Right forelimb (tissue), 1 donor: ENCODE results near the gene SETSIP.
"Not testable (repeated sequence)": the region's sequence is repeated elsewhere in the genome, so short reads cannot be mapped to it uniquely, and the experiment has no call there.

Experiments used
- DNase-seq: peaks from one replicate; pipeline ENCODE4 v3.0.0-alpha.2; 2018

The SETSIP gene

DNA sequence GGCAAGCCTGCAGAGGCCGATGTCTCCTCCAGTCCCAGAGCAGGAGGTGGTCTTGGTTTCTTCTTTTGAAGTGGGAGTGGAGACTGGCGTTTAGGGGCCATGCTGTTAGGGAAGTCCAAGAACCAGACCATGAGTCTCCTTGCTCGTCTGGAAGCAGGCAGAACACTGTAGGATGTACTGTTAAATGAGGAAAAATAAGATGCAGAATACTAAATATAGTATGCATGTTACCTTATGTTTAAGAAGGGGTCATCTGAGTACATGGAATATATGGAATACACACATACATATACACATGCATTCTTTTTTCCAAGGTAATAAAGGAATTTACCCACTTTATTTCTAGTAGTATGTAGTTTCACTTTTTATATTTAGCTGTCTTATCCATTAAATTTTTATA is at the start of gene SETSIP:
SETSIP (minus strand) TSS at position 101 of the 400 bp plus-strand sequence; CDS start at position 101, 0 bp downstream.
- no peak for DNase-seq

- no peak for DNase-seq
These were observed 48.7 kb upstream of the SETSIP start for GRCh38 chr1:92123868-92124267.

- no peak for DNase-seq
These were observed 43.6 kb upstream of the SETSIP start for GRCh38 chr1:92118826-92119225.

- DNase-seq: no peak
These were observed 42.3 kb upstream of the SETSIP start for GRCh38 chr1:92117526-92117925.

GRCh38 chr1:92108631-92109030 is 33.4 kb upstream of the SETSIP start:
- DNase-seq: no peak

- DNase-seq: no peak
These were observed 30.4 kb upstream of the SETSIP start for GRCh38 chr1:92105546-92106081.

DNA sequence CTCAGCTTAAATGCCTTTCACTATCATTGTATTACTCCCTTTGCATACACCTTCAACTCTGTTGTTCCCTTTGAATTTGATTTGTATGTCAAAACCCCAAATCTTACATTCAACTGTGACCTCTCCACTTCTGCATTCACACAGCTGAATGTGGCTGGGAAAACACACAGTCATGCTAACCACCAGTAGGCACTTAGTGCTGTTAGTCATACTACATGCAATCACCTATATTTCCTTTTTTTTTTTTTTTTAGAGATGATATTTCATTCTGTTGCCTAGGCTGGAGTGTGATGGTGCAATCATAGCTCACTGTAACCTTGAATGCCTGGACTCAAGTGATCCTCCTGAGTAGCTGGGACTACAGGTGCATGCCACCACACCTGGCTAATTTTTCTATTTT is 21.1 kb upstream of the SETSIP start:
- DNase-seq: no peak

GRCh38 chr1:92095874-92096273 is 20.7 kb upstream of the SETSIP start:
- DNase-seq: no peak

GRCh38 chr1:92094595-92094994 is 19.4 kb upstream of the SETSIP start:
- DNase-seq: no peak

GRCh38 chr1:92094090-92094489 is 18.9 kb upstream of the SETSIP start:
- no peak for DNase-seq

GRCh38 chr1:92091625-92092024 is 16.4 kb upstream of the SETSIP start:
- DNase-seq: no peak

DNA sequence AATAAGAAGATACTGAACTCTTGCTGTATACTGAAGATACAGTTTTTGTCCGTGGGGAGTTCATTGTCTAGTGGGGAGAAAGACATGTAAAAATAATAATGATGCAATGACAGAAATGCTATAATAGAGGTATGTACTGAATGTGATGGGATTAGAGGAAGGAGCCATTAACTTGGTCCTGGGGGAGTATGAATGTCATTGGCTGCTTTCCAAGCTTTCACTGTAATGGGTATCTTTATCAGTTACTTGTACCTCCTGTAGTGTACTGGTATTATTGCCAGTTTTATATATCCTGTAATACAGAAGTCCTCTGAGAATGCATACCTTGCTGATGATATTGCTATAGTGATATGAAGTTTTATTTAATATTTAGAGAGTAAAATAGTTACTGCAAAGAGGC is 12.3 kb upstream of the SETSIP start:
- no peak for DNase-seq

DNA sequence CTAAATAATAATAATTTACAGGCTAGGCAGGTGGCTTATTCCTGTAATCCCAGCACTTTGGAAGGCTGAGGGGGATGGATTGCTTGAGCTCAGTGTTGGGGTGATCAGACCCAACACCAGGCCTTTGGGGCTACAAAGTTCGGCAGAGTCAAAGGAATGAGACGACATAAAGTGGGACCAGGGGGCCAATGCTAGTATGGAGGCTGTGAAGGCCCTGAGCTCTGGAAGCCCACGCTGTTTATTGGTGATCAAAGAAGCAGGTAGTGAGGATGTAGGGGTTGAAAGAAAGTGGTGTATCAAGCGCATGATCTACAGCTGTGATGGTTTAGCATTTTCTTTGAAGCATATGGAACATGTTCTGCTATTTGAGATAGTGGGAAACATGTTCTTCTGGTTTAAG is 10.5 kb upstream of the SETSIP start:
- DNase-seq: no peak

DNA sequence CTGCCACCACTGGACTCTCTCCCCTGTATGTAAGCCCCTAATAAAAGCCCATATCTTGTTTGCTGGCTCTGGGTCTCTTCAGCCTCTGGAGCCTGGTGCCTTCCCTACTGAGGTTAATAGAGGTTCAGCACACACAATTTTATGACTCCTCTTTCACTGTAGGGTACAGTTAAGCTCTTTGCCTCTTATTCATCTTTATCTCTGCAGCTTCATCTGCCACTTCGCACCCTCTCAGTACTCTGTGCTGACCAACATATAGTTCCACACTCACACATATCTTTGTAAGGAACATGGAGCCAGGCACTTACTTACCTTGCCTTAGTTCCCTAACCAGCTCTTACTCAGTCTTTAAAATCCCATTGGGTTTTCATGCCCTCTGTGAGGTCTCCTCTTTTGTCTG is 9.4 kb upstream of the SETSIP start:
- no peak for DNase-seq

DNA sequence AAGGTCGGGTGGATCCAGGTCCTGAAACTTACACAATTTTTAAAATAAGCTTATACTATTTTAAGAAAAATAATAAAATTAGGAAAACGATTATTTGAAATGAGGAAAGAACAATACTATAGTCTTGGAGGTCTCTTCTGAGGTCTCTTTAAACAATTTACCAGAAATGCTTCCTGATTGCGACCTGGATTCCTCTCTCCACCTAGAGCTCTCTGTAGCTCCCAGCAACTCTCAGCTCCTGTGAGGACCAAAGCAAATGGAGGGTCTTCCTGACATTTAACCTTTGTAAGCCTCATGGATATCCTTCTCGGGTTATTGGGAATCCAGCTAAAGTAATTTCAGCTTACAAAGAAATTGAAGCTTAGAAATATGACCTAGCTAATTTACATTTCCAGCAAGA is 5.8 kb upstream of the SETSIP start:
- DNase-seq: no peak

DNA sequence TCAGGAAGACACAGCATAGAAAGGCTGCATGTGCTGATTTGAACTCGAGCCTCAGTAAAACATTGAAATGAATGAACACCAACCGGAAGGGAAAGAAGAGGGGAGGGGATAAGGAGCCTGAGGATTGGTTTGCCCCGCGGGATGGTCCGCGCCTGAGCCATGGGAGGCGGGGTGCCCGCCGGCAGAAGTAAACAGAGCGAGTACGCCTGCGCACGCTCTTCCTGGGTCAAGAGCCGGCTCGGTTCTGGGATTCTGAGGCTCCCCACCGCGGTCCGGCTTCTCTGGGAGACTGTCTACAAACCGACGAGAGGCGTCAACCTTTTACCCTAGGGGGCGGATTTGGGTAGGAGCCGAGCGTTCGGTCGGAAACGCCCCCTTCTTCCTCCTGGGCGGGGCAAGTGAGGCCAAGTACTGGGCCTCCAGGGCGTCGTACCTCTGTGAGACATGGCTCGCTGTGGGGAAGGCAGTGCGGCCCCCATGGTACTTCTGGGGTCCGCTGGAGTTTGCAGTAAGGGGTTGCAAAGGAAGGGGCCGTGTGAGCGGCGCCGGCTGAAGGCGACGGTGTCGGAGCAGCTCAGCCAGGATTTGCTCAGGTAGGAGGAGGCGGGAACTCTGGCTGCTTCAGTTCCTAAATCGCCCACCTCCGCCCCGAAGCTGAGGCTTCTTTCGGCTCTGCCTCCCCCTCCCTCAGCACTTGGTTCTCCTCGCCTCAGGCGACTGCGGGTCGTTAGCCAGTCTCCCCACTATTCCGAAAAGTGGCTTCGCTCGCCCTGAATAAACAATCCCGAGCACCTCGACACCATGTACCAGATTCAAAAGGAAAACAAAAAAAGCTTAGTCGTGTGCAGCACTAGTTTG is 5.1 kb upstream of the SETSIP start, which contains the start of gene BTBD8:
BTBD8 (plus strand) TSS at position 218 of the 858 bp plus-strand sequence; CDS start at position 445, 227 bp downstream.
- peak; percentile 82 for DNase-seq

DNA sequence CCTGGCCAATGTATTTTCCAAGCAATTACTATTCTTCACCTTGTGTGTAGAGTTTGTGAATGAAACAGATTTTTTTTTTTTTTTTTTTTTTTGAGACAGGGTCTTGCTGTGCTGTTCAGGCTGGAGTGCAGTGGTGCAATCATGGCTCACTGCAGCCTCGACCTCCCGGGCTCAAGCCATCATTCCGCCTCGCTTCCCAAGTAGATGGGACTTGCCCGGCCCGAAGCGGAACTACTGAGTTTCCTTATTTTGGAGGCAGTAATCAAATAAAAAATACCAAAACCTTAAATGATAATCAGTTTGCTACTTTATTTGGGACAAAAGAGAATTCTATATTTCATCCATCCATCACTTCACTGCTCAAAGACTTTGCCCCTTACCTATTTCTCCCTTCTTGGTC is 4.2 kb upstream of the SETSIP start:
- no peak for DNase-seq

- not testable (repeated sequence) for DNase-seq
These were observed 2.9 kb upstream of the SETSIP start for GRCh38 chr1:92078077-92078476.

DNA sequence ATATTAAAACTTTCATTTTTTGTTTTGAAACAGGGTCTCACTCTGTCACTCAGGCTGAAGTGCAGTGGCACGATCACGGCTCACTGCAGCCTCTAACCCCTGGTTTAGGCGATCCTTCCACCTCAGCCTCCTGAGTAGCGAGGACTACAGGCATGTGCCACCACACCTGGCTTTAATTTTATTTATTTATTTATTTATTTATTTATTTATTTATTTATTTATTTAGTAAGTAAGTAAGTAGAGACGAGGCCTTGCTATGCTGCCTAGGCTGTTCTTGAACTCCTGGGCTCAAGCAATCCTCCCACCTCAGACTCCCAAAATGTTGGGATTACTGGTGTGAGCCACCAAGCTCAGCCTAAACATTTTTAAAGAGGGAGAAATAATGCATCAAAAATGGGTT is 1.2 kb upstream of the SETSIP start:
- DNase-seq: no peak

DNA sequence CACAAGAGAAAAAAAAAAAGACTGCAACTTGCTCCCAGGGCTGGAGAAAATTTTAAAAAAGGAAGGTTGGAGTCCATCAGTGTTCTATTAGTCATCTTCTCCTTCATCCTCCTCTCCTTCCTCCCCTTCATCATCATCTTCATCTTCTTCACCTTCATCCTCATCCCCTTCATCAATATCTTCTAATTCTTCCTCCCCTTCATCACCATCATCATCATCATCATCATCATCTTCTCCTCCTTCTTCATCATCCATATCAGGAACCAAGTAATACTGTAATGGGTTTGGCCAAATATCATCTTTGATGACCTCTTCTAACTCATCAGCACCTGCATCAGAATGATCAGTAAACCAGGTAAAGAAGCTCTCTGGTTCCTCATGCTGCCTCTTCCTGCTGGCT is 765 bp downstream of the SETSIP start:
- not testable (repeated sequence) for DNase-seq

- no peak for DNase-seq
These were observed 4.3 kb downstream of the SETSIP start for GRCh38 chr1:92070892-92071291.

DNA sequence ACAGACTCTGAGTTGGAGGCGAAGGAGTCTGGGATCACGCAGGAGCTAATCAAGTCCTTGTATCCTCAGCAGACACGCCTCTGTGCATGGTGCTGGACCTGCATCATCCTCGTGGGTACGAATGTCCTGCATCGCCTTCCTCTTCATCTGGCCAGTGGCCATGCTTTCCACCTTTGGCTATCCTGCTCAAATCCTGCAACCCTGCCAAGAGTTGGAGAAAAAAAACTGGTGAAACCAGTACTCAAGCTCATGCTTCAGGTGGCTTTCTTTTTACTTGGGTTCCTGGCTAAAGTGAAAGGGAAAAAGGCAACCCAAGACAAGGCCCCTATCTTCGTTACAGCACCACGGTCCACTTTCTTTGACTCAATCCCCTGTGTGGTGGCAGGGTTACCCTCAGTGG is 8.9 kb downstream of the SETSIP start:
- no peak for DNase-seq

DNA sequence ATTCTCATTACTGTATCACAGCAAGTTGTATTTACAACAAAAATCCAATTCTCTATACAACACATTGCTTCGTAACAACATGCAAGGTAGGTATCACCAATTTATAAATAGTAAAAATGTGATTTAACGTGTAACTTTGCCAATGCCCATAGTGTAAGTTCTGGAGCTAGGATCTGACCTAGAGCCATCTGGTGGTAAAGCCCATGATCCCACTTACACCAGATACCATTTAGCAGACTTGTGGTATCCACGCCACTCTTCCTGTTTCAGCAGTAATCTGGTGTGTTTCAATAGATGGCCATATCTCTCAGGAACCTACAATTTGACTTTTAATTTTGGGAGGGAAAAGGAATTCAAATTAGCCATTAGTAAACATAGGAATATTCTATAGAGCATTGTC is 10.2 kb downstream of the SETSIP start:
- DNase-seq: no peak

GRCh38 chr1:92051948-92052347 is 23.3 kb downstream of the SETSIP start:
- no peak for DNase-seq
